Mucosa of gallbladder (tissue), 1 donor: Measurements from ENCODE around the gene HTR3E. TPM values are rescaled to one million over a fixed set of nuclear protein-coding genes. Genes with fewer than 3 reads are reported as not detected.

Experiments
- DNase-seq: peaks from one replicate; pipeline ENCODE4 v3.0.0-alpha.2; 2020; ENCODE audit warnings: low spot score
- total RNA-seq: library from RNA; stranded (reverse); gene quantifications from one replicate; pipeline ENCODE4 v1.2.1, GENCODE V29; 2021
- donor health status: DM: no; HTN: no; CAD: no.

The HTR3E gene
- total RNA-seq, 1 donor from 2014 or later = not detected

DNA sequence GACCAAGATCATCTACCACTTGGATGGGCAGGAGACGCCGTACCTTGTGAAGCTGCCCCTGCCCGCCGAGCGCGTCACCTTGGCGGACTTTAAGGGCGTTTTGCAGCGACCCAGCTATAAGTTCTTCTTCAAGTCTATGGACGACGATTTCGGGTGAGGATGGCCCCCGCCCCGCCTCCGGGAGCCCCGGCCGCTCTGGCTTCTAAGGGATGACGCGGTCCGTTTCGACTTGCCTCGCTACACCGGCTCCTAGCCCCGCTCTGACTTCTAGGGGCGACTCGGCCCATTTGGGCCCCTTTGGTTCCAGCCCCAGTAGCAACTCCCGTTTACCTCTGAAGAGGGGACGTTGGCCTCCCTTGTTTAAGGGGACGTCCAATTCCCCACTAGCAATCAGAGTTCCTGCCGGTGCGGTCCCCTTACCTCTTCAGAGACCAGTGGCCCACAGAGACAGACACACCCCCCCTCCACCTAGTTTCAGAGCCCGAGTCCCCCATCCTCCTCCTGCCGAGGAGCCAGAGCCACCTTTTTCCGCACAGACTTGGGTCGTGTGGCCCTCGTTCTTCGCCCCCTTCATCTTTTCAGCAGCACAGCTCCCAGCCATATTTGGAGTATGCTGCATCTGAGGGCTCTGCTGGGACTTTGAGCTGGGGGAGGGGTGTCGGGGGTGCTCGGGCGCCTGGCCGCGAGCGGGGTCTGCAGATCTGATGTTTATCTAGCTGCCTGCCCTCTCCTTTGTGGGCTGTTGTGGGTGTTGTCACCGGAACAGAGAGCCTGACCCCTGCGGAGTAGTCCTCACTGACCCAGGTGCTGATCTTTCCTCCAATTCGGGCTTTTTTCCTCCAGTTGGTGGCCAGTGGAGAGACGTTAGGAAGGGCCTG lies 59.0 kb downstream of the HTR3E start:
- no peak for DNase-seq

DNA sequence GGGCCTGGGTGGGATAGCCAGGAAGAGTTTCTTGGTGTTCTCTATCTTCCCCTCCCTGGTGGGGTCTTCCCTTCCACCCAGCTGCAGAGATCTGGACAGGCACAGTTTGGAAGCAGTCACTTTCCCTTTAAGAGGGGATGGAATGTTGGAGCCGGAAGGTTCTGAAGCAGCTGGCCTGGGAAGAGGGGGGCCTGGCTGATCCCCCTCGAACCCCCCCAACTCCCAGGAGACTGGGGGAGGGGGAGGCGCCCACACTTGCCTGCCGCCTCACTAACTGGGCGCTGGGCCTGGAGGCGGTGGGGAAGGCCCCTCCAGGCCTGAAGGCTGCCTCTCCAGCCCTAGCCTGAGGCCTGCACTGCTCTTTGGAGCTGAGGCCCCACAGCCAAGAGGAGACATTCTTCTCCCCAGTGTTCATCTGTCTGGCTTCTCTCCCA lies 59.7 kb downstream of the HTR3E start:
- DNase-seq = peak; percentile 39

Other genes with a start within 250 kb of the HTR3E start
- 33.6 TPM for gene PARL, start 212.2 kb upstream of the HTR3E start, total RNA-seq
- gene ABCC5, start 79.2 kb upstream of the HTR3E start, total RNA-seq = 37.8 TPM
- gene HTR3D, start 65.3 kb upstream of the HTR3E start, total RNA-seq = not detected
- 0.14 TPM for gene HTR3C, start 44.0 kb upstream of the HTR3E start, total RNA-seq
- gene EIF2B5, start 38.3 kb downstream of the HTR3E start, total RNA-seq = 35.5 TPM
- gene DVL3, start 58.3 kb downstream of the HTR3E start, total RNA-seq = 99.2 TPM
- 322 TPM for gene AP2M1, start 77.8 kb downstream of the HTR3E start, total RNA-seq
- 77.4 TPM for gene ABCF3, start 89.1 kb downstream of the HTR3E start, total RNA-seq
- gene VWA5B2, start 132.5 kb downstream of the HTR3E start, total RNA-seq = not detected
- 44.7 TPM for gene ALG3, start 151.9 kb downstream of the HTR3E start, total RNA-seq
- gene EEF1AKMT4, start 152.6 kb downstream of the HTR3E start, total RNA-seq = 3.2 TPM
- 0.40 TPM for gene CAMK2N2, start 164.5 kb downstream of the HTR3E start, total RNA-seq
- 0.14 TPM for gene ECE2, start 179.0 kb downstream of the HTR3E start, total RNA-seq
- gene PSMD2, start 202.2 kb downstream of the HTR3E start, total RNA-seq = 174 TPM
- 330 TPM for gene EIF4G1, start 217.5 kb downstream of the HTR3E start, total RNA-seq
- gene FAM131A, start 240.5 kb downstream of the HTR3E start, total RNA-seq = 41.5 TPM